ENCODE measurements around the gene AK8.

DNA sequence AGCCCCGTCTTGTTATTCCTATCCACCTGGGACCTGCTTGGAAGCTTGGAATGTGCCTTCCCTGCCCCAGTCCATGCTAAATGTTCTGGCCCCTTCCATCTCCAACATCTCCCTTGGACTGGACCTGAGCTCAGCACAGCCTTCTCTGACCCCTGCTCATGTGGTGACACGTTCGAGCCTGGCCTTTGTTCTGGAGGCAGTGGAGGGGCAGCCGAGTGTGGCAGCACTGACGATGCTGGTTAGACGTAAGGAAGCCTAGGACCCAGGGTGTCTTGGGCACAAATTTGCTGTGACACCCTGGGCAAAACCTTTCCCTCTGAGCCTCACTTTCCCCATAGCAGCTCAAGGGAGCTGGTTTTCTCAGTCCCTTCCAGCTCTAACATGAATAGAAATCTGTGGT, 4.5 kb upstream of the AK8 start:
- TF ChIP-seq, protein P1, sequence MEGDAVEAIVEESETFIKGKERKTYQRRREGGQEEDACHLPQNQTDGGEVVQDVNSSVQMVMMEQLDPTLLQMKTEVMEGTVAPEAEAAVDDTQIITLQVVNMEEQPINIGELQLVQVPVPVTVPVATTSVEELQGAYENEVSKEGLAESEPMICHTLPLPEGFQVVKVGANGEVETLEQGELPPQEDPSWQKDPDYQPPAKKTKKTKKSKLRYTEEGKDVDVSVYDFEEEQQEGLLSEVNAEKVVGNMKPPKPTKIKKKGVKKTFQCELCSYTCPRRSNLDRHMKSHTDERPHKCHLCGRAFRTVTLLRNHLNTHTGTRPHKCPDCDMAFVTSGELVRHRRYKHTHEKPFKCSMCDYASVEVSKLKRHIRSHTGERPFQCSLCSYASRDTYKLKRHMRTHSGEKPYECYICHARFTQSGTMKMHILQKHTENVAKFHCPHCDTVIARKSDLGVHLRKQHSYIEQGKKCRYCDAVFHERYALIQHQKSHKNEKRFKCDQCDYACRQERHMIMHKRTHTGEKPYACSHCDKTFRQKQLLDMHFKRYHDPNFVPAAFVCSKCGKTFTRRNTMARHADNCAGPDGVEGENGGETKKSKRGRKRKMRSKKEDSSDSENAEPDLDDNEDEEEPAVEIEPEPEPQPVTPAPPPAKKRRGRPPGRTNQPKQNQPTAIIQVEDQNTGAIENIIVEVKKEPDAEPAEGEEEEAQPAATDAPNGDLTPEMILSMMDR (conservative IDR thresholded peaks at IDR 0.05; ENCODE audit: low read length) = no peak
- TF ChIP-seq EZH2phosphoT487 (IDR thresholded peaks at IDR 0.05; ENCODE audit: borderline replicate concordance) = no peak

Data from Loucy (cell line).